ENCODE measurements around the gene CCDC148. TPM values are rescaled to one million over a fixed set of nuclear protein-coding genes. Genes with fewer than 3 reads are reported as not detected.

CCDC148 gene
- total and polyA plus RNA-seq, 8 donors = 0.64 to 6.0 (median 3.5) TPM

DNA sequence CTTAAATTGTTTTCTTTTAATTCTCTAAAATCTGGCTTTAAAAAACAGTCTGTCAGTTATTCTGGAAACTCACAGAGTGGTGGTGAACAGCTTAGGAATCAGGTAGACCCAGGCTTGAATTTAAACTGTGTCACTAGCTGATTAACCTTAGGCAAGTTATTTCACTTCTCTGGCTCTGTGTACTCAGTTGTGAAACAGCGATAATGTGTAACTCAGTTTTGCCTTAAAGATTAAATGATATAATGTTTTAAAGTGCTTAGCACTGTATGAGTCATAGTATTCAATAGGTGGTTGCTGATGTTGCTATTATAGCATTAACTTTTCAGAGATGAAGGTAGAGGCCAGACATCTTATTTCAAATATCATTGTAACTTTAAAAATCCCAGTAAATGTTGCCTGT is 40.9 kb upstream of the CCDC148 start:
- TF ChIP-seq, protein P1, sequence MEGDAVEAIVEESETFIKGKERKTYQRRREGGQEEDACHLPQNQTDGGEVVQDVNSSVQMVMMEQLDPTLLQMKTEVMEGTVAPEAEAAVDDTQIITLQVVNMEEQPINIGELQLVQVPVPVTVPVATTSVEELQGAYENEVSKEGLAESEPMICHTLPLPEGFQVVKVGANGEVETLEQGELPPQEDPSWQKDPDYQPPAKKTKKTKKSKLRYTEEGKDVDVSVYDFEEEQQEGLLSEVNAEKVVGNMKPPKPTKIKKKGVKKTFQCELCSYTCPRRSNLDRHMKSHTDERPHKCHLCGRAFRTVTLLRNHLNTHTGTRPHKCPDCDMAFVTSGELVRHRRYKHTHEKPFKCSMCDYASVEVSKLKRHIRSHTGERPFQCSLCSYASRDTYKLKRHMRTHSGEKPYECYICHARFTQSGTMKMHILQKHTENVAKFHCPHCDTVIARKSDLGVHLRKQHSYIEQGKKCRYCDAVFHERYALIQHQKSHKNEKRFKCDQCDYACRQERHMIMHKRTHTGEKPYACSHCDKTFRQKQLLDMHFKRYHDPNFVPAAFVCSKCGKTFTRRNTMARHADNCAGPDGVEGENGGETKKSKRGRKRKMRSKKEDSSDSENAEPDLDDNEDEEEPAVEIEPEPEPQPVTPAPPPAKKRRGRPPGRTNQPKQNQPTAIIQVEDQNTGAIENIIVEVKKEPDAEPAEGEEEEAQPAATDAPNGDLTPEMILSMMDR (IDR thresholded peaks at IDR 0.05) = no peak
- Histone ChIP-seq H3K36me3 (no peaks in the 10 kb centered on the region), H3K4me1 (peaks cover 3 to 24% of the 10 kb centered on the region in 2 donors), H3K27ac (no peak overlapping the region), H3K4me3 (no peak overlapping the region), H3K27me3 (no peaks in the 10 kb centered on the region), H3K9me3 (no peaks in the 10 kb centered on the region)
- ATAC-seq = peak; percentile 75
- intact Hi-C loops (cut with DNase I) = no loop called here
- no peak for DNase-seq

DNA sequence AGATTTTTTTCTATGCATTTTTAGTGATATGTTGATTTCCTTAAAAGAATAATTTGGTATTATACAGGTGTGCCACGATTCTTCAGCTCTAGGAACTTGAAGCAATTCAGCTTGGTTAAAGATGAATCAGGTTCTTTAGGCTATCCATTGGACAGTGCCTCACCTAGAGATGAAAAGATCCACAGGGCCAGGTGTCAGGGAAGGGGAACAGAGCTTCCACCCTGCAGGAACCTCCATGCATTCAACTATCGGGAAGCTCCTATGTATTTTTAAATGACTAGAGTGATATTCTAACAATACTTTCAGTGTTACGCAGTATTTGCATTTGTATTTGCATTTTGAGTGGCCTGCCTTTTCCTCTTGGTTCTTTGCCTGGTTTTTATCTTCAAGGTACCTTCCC is 40.4 kb upstream of the CCDC148 start:
- Histone ChIP-seq H3K4me3 (no peak overlapping the region), H3K36me3 (no peaks in the 10 kb centered on the region), H3K9me3 (no peaks in the 10 kb centered on the region), H3K27ac (no peak overlapping the region), H3K4me1 (peaks cover 3 to 19% of the 10 kb centered on the region in 2 donors), H3K27me3 (no peaks in the 10 kb centered on the region)
- intact Hi-C loops (cut with DNase I) = no loop called here
- TF ChIP-seq, protein P1 (IDR thresholded peaks at IDR 0.05) = no peak
- ATAC-seq (no peak), DNase-seq (no peak)

- Histone ChIP-seq H3K27me3 (no peaks in the 10 kb centered on the region), H3K9me3 (no peaks in the 10 kb centered on the region), H3K4me1 (peaks cover 3 to 12% of the 10 kb centered on the region in 2 donors), H3K27ac (no peak overlapping the region), H3K36me3 (no peaks in the 10 kb centered on the region), H3K4me3 (no peak overlapping the region)
- intact Hi-C loops (cut with DNase I) = no loop called here
- DNase-seq = no peak
- TF ChIP-seq, protein P1 (IDR thresholded peaks at IDR 0.05) = no peak
- ATAC-seq = no peak
These were observed 38.6 kb upstream of the CCDC148 start for GRCh38 chr2:158495175-158495574.

DNA sequence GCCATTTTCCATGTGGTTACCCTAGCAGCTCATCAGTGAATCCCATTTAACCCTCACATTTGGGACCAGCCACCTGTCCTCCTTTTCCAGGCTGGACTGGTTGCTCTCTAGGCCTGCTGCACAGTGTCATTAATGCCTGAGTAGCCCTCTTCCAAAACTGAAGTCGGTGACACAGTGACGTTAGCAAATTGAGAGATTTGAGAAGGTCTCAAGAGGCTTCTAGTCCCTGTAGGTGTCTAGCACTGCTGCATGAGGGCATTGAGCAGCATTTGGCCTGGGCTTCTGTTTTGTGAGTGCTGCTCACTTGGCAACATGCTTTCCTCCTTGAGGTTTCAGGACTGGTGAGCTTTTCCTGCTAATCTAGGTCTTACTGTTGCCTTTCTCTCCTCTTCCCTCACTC is 36.9 kb upstream of the CCDC148 start:
- Histone ChIP-seq H3K4me3 (no peak overlapping the region), H3K27ac (no peak overlapping the region), H3K36me3 (no peaks in the 10 kb centered on the region), H3K4me1 (peaks cover 3 to 23% of the 10 kb centered on the region in 2 donors), H3K27me3 (no peaks in the 10 kb centered on the region), H3K9me3 (no peaks in the 10 kb centered on the region)
- peak in 1 of 4 donors; percentile 55 for DNase-seq
- TF ChIP-seq, protein P1 (IDR thresholded peaks at IDR 0.05) = no peak
- intact Hi-C loops (cut with DNase I) = no loop called here
- peak; percentile 84 for ATAC-seq

GRCh38 chr2:158491072-158491471 is 34.5 kb upstream of the CCDC148 start:
- TF ChIP-seq, protein P1 (IDR thresholded peaks at IDR 0.05) = no peak
- peaks cover 3 to 28% of the 10 kb centered on the region in 2 donors for H3K4me1 ChIP-seq
- no peaks in the 10 kb centered on the region for H3K27me3 ChIP-seq
- DNase-seq (no peak), ATAC-seq (no peak)
- H3K27ac ChIP-seq = no peak overlapping the region
- no peak overlapping the region for H3K4me3 ChIP-seq
- H3K36me3 ChIP-seq = no peaks in the 10 kb centered on the region
- intact Hi-C loops (cut with DNase I) = no loop called here
- H3K9me3 ChIP-seq = no peaks in the 10 kb centered on the region
